ENCODE results near the gene SDR42E2.

Gene SDR42E2

DNA sequence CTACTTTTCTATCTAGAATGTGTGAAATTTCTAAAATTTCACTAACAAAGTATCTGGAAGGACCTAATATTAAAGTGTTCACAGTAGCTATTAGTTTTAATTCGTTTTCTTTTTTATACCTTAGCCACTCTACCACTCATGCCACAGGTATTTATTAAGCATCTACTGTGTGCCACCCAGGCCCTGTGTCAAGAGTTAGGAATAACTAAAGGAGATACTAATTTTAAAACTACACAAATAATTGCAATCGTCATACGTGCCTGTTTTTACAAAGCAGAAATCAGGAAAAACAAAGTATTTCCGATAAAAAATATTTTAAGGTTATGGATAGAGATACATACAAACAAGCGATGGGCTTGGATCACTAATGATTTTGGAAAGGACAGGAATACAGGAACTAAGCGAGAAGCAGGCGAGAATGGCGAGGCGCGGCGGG lies 43.3 kb downstream of the SDR42E2 start:
- peaks cover 0 to 13% (median 4%) of the 10 kb centered on the region in 4 experiments for H3K36me3 ChIP-seq (ENCODE audit: control insufficient read depth in 4 of 4, insufficient read depth in 4 of 4, low read length in 3 of 4)
- 8% methylated on average over 2 of the region's 11 CpGs for WGBS (ENCODE audit: insufficient coverage)
- no peak for DNase-seq
- peaks cover 3 to 32% (median 20%) of the 10 kb centered on the region in 4 experiments for H3K4me1 ChIP-seq (ENCODE audit: control extremely low read depth in 1 of 4, control insufficient read depth in 4 of 4, insufficient read depth in 4 of 4, low read length in 3 of 4)
- H3K4me3 ChIP-seq (ENCODE audit: control insufficient read depth in 1 of 7, extremely low read depth in 1 of 7, insufficient read depth in 4 of 7, low read depth in 2 of 7, low read length in 6 of 7): peak overlapping the region; percentile 67 to 97 (median 86)
- ChIA-PET POLR2A (no interaction called here), CTCF (interaction anchor here (0.7 to 4.4 kb wide), 11 partner anchors 8 to 125 kb away, joined by 3 to 45 read pairs (median 3); no protein-coding TSS in a partner anchor)
- H3K9me3 ChIP-seq (ENCODE audit: control extremely low read depth in 1 of 5, control insufficient read depth in 4 of 5, insufficient read depth in 2 of 5, low read depth in 1 of 5, low read length in 4 of 5): peaks cover 0 to 3% (median 0%) of the 10 kb centered on the region in 5 experiments
- peak overlapping the region in 1 of 2 experiments; percentile 58 for H3K27ac ChIP-seq (ENCODE audit: insufficient read depth in 1 of 2, low read depth in 1 of 2, low read length in 2 of 2, poor library complexity in 1 of 2, severe bottlenecking in 2 of 2)
- H3K27me3 ChIP-seq (replicated peaks in 2 of 5; ENCODE audit: control insufficient read depth in 4 of 5, insufficient read depth in 5 of 5, low read length in 4 of 5): no peaks in the 10 kb centered on the region

DNA sequence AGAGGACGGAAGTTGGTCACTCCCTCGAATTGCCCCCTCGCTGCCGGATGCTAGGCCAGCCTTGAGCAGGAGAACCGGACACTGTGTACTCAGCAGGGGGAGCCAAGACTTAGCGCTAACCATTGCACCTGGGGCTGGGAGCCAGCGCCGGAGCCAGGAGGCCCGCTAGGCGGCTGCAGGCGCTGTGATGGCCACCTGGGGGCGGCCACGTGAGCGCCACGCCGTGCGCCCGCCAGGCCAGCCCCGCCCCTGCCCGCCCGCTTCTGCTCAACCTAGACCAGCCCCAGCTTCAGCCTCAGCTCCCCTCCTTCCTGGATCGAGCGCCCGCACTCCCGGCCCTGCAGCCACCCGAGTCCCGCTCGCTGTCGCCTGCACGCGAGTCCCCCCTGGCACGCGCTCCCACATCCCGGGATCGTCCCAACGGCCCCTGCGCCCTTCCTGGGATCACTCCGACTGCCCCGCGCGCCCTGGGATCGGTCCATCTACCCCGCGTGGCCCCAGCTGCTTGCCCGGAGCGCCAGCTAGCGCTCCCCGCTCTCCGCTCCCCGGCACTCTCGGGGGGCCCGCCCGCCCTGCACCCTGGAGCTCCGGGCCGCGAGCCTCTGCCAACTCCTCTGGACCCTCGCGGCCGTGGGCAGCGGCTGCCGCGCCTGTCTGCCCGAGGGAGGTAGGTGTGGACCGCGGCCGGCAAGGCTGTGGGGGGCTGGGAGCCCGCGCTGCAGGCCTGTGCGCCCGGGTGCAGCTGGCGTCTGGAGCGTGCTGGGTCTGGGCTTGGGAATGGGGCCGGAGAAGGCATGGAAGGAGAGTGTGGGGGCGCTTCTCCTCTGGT lies 43.9 kb downstream of the SDR42E2 start, which contains the start of gene EEF2K:
Gene EEF2K (plus strand): TSS at position 266 of the 829 bp plus-strand sequence. CDS start 19,452 bp downstream, outside the sequence.
- peaks cover 0 to 6% (median 2%) of the 10 kb centered on the region in 5 experiments for H3K9me3 ChIP-seq (ENCODE audit: control extremely low read depth in 1 of 5, control insufficient read depth in 4 of 5, insufficient read depth in 2 of 5, low read depth in 1 of 5, low read length in 4 of 5)
- POLR2A ChIA-PET: interaction anchor here (0.6 to 0.9 kb wide), 2 partner anchors 29 to 67 kb away, joined by 3 read pairs; no protein-coding TSS in a partner anchor
- H3K4me1 ChIP-seq (ENCODE audit: control extremely low read depth in 1 of 4, control insufficient read depth in 4 of 4, insufficient read depth in 4 of 4, low read length in 3 of 4): peaks cover 3 to 32% (median 20%) of the 10 kb centered on the region in 4 experiments
- H3K36me3 ChIP-seq (ENCODE audit: control insufficient read depth in 4 of 4, insufficient read depth in 4 of 4, low read length in 3 of 4): peaks cover 0 to 19% (median 6%) of the 10 kb centered on the region in 4 experiments
- under 1% methylated on average over 58 of the region's 74 CpGs for WGBS (ENCODE audit: insufficient coverage)
- peak; percentile 88 to 90 (median 88) for DNase-seq
- CTCF ChIA-PET: interaction anchor here (0.6 to 4.4 kb wide), 7 partner anchors 8 to 62 kb away, joined by 3 to 45 read pairs (median 3); no protein-coding TSS in a partner anchor
- no peaks in the 10 kb centered on the region for H3K27me3 ChIP-seq (replicated peaks in 2 of 5; ENCODE audit: control insufficient read depth in 4 of 5, insufficient read depth in 5 of 5, low read length in 4 of 5)
- H3K27ac ChIP-seq (ENCODE audit: insufficient read depth in 1 of 2, low read depth in 1 of 2, low read length in 2 of 2, poor library complexity in 1 of 2, severe bottlenecking in 2 of 2): peak within 1 kb of the TSS; percentile 9 to 80
- H3K4me3 ChIP-seq (ENCODE audit: control insufficient read depth in 1 of 7, extremely low read depth in 1 of 7, insufficient read depth in 4 of 7, low read depth in 2 of 7, low read length in 6 of 7): peak within 1 kb of the TSS; percentile 67 to 97 (median 86)

DNA sequence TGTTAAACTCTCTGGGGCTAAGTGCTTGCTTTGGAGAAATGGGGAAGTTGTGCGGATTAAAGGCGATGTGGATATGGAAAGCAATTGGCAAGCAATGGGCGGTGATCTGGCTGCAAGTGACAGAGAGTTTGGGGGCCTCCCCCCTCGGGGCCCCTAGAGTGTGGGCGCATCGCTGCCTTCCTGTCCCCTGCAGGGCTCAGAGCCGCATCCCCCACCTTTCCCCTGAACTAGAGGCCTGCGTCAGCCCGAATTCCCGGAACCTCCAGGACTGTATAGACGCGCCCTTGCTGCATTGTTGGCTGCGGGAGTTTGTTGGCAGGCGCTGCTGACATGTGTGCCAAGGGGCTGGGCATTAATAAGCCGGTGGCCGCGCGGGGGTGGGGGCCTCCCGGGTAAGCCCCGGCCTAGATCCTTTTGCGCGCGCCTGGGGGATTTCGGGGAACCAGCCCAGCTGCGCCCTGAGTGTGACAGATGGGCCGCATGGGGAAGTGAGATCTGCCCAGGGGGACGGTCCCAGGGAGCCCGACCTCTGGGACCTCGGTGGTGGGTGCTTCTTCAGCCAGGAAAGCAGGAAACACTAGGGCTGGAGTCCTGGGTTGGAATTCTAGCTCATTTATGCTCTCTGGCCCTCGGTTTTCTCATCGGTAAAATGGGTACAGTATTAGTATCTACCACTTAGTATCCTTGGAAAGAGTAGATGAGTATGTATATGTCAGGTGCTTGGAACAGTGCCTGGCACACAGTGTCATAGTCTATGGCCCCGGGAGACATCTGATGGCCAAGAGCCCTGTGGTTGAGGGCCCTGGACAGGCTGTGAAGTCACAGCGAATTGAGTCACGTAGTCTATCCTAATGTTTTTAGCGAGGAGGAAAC lies 44.8 kb downstream of the SDR42E2 start:
- peak; percentile 69 to 94 (median 93) for DNase-seq
- Histone ChIP-seq H3K9me3 (ENCODE audit: control extremely low read depth in 1 of 5, control insufficient read depth in 4 of 5, insufficient read depth in 2 of 5, low read depth in 1 of 5, low read length in 4 of 5) (peaks cover 0 to 6% (median 2%) of the 10 kb centered on the region in 5 experiments), H3K4me3 (ENCODE audit: control insufficient read depth in 1 of 7, extremely low read depth in 1 of 7, insufficient read depth in 4 of 7, low read depth in 2 of 7, low read length in 6 of 7) (peak overlapping the region; percentile 67 to 97 (median 86)), H3K27ac (ENCODE audit: insufficient read depth in 1 of 2, low read depth in 1 of 2, low read length in 2 of 2, poor library complexity in 1 of 2, severe bottlenecking in 2 of 2) (peak overlapping the region; percentile 9 to 80), H3K36me3 (ENCODE audit: control insufficient read depth in 4 of 4, insufficient read depth in 4 of 4, low read length in 3 of 4) (peaks cover 0 to 27% (median 8%) of the 10 kb centered on the region in 4 experiments), H3K4me1 (ENCODE audit: control extremely low read depth in 1 of 4, control insufficient read depth in 4 of 4, insufficient read depth in 4 of 4, low read length in 3 of 4) (peaks cover 3 to 32% (median 20%) of the 10 kb centered on the region in 4 experiments), H3K27me3 (replicated peaks in 2 of 5; ENCODE audit: control insufficient read depth in 4 of 5, insufficient read depth in 5 of 5, low read length in 4 of 5) (no peaks in the 10 kb centered on the region)
- WGBS (ENCODE audit: insufficient coverage): 10% methylated on average over 30 of the region's 35 CpGs
- ChIA-PET CTCF (interaction anchor here (0.7 to 4.4 kb wide), 4 partner anchors 11 to 45 kb away, joined by 3 to 45 read pairs (median 8); no protein-coding TSS in a partner anchor), POLR2A (interaction anchor here (0.6 to 0.9 kb wide), 3 partner anchors 12 to 66 kb away, joined by 3 read pairs; no protein-coding TSS in a partner anchor)

DNA sequence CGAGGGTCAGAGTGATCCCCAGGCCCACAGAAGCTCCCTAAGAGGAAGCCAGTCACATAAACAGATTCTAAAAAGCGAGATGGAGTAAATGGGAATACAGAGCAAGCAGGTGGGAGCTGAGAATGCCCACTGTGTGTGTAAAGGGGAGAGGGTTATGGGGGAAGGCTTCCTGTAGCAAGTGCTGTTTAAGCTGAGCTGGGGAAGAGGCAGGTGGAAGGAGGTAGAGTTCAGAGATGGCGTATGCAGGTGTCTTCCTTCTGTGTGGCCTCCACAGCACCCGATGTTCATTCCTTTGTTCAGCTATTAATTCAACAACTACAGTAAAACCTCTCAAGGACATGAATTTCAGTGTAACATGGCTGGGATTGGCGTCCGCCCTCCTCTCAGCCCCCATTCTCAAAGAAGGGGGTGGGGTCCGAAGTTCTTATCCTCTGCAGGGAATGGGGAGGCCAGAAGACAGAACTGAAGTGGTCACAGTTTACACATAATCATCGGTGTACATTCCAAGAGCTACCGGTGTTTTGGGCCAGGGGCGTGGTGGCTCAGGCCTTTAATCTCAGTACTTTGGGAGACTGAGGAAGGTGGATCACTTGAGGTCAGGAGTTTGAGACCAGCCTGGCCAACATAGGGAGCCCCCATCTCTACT lies 45.5 kb downstream of the SDR42E2 start:
- Histone ChIP-seq H3K27me3 (replicated peaks in 2 of 5; ENCODE audit: control insufficient read depth in 4 of 5, insufficient read depth in 5 of 5, low read length in 4 of 5) (no peaks in the 10 kb centered on the region), H3K27ac (ENCODE audit: insufficient read depth in 1 of 2, low read depth in 1 of 2, low read length in 2 of 2, poor library complexity in 1 of 2, severe bottlenecking in 2 of 2) (peak overlapping the region; percentile 9 to 80), H3K4me1 (ENCODE audit: control extremely low read depth in 1 of 4, control insufficient read depth in 4 of 4, insufficient read depth in 4 of 4, low read length in 3 of 4) (peaks cover 3 to 32% (median 20%) of the 10 kb centered on the region in 4 experiments), H3K4me3 (ENCODE audit: control insufficient read depth in 1 of 7, extremely low read depth in 1 of 7, insufficient read depth in 4 of 7, low read depth in 2 of 7, low read length in 6 of 7) (peak overlapping the region in 5 of 7 experiments; percentile 82 to 97 (median 94)), H3K36me3 (ENCODE audit: control insufficient read depth in 4 of 4, insufficient read depth in 4 of 4, low read length in 3 of 4) (peaks cover 0 to 29% (median 8%) of the 10 kb centered on the region in 4 experiments), H3K9me3 (ENCODE audit: control extremely low read depth in 1 of 5, control insufficient read depth in 4 of 5, insufficient read depth in 2 of 5, low read depth in 1 of 5, low read length in 4 of 5) (peaks cover 0 to 6% (median 2%) of the 10 kb centered on the region in 5 experiments)
- ChIA-PET POLR2A (interaction anchor here (0.6 to 0.8 kb wide), 2 partner anchors 13 to 18 kb away, joined by 3 read pairs; no protein-coding TSS in a partner anchor), CTCF (interaction anchor here (1.0 to 4.4 kb wide), 4 partner anchors 10 to 34 kb away, joined by 3 to 45 read pairs (median 8); no protein-coding TSS in a partner anchor)
- DNase-seq: no peak
- 84% methylated on average over 6 of the region's 10 CpGs for WGBS (ENCODE audit: insufficient coverage)

DNA sequence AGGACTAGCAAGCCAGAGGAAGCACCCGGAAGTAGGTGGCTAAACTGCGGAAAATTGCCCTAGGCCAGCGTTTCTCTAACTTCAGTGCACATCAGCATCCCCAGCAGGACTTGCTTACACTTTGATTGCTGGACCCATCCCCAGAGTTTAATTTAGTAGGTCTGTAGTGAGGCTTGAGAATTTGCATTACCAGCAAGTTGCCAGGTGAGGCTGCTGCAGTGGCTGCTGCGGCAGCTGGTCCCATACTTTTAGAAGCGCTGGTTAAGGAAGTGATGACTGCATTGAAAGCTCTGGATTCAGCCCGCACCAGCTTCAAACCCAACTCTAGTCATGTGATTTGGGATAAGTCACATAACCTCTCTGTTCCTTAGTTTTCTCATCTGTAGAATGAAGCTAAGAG lies 48.0 kb downstream of the SDR42E2 start:
- H3K27ac ChIP-seq (ENCODE audit: insufficient read depth in 1 of 2, low read depth in 1 of 2, low read length in 2 of 2, poor library complexity in 1 of 2, severe bottlenecking in 2 of 2): no peak overlapping the region
- ChIA-PET CTCF (interaction anchor here (0.6 to 3.0 kb wide), 4 partner anchors 11 to 63 kb away, joined by 3 to 15 read pairs (median 3); no protein-coding TSS in a partner anchor), POLR2A (no interaction called here)
- peaks cover 0 to 45% (median 8%) of the 10 kb centered on the region in 4 experiments for H3K36me3 ChIP-seq (ENCODE audit: control insufficient read depth in 4 of 4, insufficient read depth in 4 of 4, low read length in 3 of 4)
- no peaks in the 10 kb centered on the region for H3K27me3 ChIP-seq (replicated peaks in 2 of 5; ENCODE audit: control insufficient read depth in 4 of 5, insufficient read depth in 5 of 5, low read length in 4 of 5)
- H3K9me3 ChIP-seq (ENCODE audit: control extremely low read depth in 1 of 5, control insufficient read depth in 4 of 5, insufficient read depth in 2 of 5, low read depth in 1 of 5, low read length in 4 of 5): peaks cover 0 to 6% (median 0%) of the 10 kb centered on the region in 5 experiments
- H3K4me1 ChIP-seq (ENCODE audit: control extremely low read depth in 1 of 4, control insufficient read depth in 4 of 4, insufficient read depth in 4 of 4, low read length in 3 of 4): peaks cover 3 to 29% (median 20%) of the 10 kb centered on the region in 4 experiments
- no peak for DNase-seq
- WGBS (ENCODE audit: insufficient coverage): 100% methylated on average over 4 of the region's 6 CpGs
- no peak overlapping the region for H3K4me3 ChIP-seq (ENCODE audit: control insufficient read depth in 1 of 7, extremely low read depth in 1 of 7, insufficient read depth in 4 of 7, low read depth in 2 of 7, low read length in 6 of 7)

DNA sequence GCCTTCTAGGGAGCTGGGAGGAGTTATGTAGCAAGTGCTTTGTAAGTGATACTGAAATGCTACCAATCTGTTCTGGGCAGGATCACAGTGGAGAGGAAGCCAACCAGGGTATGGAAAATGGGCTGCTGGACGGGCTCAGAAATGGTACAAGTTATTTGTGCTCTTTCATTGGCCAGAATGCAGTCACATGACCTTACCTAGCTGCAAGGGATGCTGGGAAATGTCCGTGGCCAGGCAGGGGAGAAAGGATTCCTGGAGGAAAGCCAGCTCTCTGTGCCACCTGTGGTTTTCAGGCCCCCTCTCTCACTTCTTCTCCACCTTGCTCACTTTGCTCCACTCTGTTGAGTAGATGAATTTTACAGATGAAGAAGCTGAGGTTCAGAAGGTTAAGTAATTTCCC lies 48.5 kb downstream of the SDR42E2 start:
- POLR2A ChIA-PET: no interaction called here
- no peaks in the 10 kb centered on the region for H3K27me3 ChIP-seq (replicated peaks in 2 of 5; ENCODE audit: control insufficient read depth in 4 of 5, insufficient read depth in 5 of 5, low read length in 4 of 5)
- no peak overlapping the region for H3K4me3 ChIP-seq (ENCODE audit: control insufficient read depth in 1 of 7, extremely low read depth in 1 of 7, insufficient read depth in 4 of 7, low read depth in 2 of 7, low read length in 6 of 7)
- CTCF ChIA-PET: interaction anchor here (1.5 to 3.0 kb wide), 2 partner anchors 10 to 31 kb away, joined by 3 to 15 read pairs; no protein-coding TSS in a partner anchor
- 92% methylated on average over 1 of the region's 2 CpGs for WGBS (ENCODE audit: insufficient coverage)
- peak in 1 of 3 donors; percentile 22 for DNase-seq
- H3K27ac ChIP-seq (ENCODE audit: insufficient read depth in 1 of 2, low read depth in 1 of 2, low read length in 2 of 2, poor library complexity in 1 of 2, severe bottlenecking in 2 of 2): no peak overlapping the region
- H3K9me3 ChIP-seq (ENCODE audit: control extremely low read depth in 1 of 5, control insufficient read depth in 4 of 5, insufficient read depth in 2 of 5, low read depth in 1 of 5, low read length in 4 of 5): peaks cover 0 to 6% (median 0%) of the 10 kb centered on the region in 5 experiments
- peaks cover 5 to 29% (median 18%) of the 10 kb centered on the region in 4 experiments for H3K4me1 ChIP-seq (ENCODE audit: control extremely low read depth in 1 of 4, control insufficient read depth in 4 of 4, insufficient read depth in 4 of 4, low read length in 3 of 4)
- H3K36me3 ChIP-seq (ENCODE audit: control insufficient read depth in 4 of 4, insufficient read depth in 4 of 4, low read length in 3 of 4): peaks cover 0 to 46% (median 8%) of the 10 kb centered on the region in 4 experiments

Data from common myeloid progenitor, CD34-positive (primary cell).